GM19452 (cell line): ENCODE results near the gene CARNS1.
"Not testable (repeated sequence)": the region's sequence is repeated elsewhere in the genome, so short reads cannot be mapped to it uniquely, and the experiment has no call there.

Experiments
- ATAC-seq: cut with Tn5 transposase; IDR thresholded peaks from one replicate; pipeline ENCODE4 v1.9.1; 2021; ENCODE audit not compliant: unreplicated experiment

The CARNS1 gene

GRCh38 chr11:67395555-67396258, 19.8 kb upstream of the CARNS1 start:
- ATAC-seq: no peak

GRCh38 chr11:67396259-67396581, 19.3 kb upstream of the CARNS1 start:
- ATAC-seq: no peak

GRCh38 chr11:67396587-67397389, 18.7 kb upstream of the CARNS1 start:
- no peak for ATAC-seq

- no peak for ATAC-seq
These were observed 17.9 kb upstream of the CARNS1 start for GRCh38 chr11:67397536-67397935.

GRCh38 chr11:67397986-67398660, 17.4 kb upstream of the CARNS1 start:
- no peak for ATAC-seq

GRCh38 chr11:67398661-67399563, 16.6 kb upstream of the CARNS1 start:
- ATAC-seq: no peak

- no peak for ATAC-seq
These were observed 15.1 kb upstream of the CARNS1 start for GRCh38 chr11:67400251-67400941.

GRCh38 chr11:67400942-67401494, 14.5 kb upstream of the CARNS1 start:
- ATAC-seq: peak; percentile 13

GRCh38 chr11:67401495-67402191, 13.8 kb upstream of the CARNS1 start, which contains the start of gene PPP1CA:
Gene PPP1CA (minus strand): TSS chr11:67401858. CDS start chr11:67401782, 76 bp downstream.
- peak; percentile 60 for ATAC-seq

- ATAC-seq: not testable (repeated sequence)
These were observed 13.2 kb upstream of the CARNS1 start for GRCh38 chr11:67402192-67402839.

GRCh38 chr11:67403085-67403484, 12.4 kb upstream of the CARNS1 start:
- not testable (repeated sequence) for ATAC-seq

GRCh38 chr11:67404515-67405195, 10.8 kb upstream of the CARNS1 start:
- ATAC-seq: no peak

GRCh38 chr11:67405196-67405567, 10.3 kb upstream of the CARNS1 start:
- ATAC-seq: no peak

GRCh38 chr11:67405688-67406339, 9.7 kb upstream of the CARNS1 start:
- no peak for ATAC-seq

- no peak for ATAC-seq
These were observed 9.0 kb upstream of the CARNS1 start for GRCh38 chr11:67406420-67406968.

- no peak for ATAC-seq
These were observed 8.3 kb upstream of the CARNS1 start for GRCh38 chr11:67406969-67407687.

GRCh38 chr11:67407688-67408163, 7.8 kb upstream of the CARNS1 start:
- no peak for ATAC-seq
